Stimulated activated naive CD8-positive, alpha-beta T cell treated with anti-CD3 and anti-CD28 coated beads, Interleukin-15, Interleukin-2, amounts not matched to agents 100 ng/mL and 50 ng/mL, for 24 hours (primary cell): ENCODE data around the gene PCDH10.
"Not testable (repeated sequence)": the region's sequence is repeated elsewhere in the genome, so short reads cannot be mapped to it uniquely, and the experiment has no call there.

ENCODE experiments used
- H3K27ac Mint-ChIP-seq: one replicate; pipeline ENCODE4 v1.8.0; 2021; ENCODE audit warnings: mild to moderate bottlenecking, mixed read lengths
- H3K27me3 Mint-ChIP-seq: one replicate; pipeline ENCODE4 v1.8.0; 2021; ENCODE audit warnings: mixed read lengths
- H3K36me3 Mint-ChIP-seq: one replicate; pipeline ENCODE4 v1.8.0; 2021; ENCODE audit warnings: low read depth, mixed read lengths
- H3K4me1 Mint-ChIP-seq: one replicate; pipeline ENCODE4 v1.8.0; 2021; ENCODE audit warnings: low read depth, mixed read lengths
- H3K4me3 Mint-ChIP-seq: one replicate; pipeline ENCODE4 v1.8.0; 2021; ENCODE audit warnings: mild to moderate bottlenecking, mixed read lengths
- H3K9me3 Mint-ChIP-seq: one replicate; pipeline ENCODE4 v1.8.0; 2021; ENCODE audit warnings: mixed read lengths

The PCDH10 gene

DNA sequence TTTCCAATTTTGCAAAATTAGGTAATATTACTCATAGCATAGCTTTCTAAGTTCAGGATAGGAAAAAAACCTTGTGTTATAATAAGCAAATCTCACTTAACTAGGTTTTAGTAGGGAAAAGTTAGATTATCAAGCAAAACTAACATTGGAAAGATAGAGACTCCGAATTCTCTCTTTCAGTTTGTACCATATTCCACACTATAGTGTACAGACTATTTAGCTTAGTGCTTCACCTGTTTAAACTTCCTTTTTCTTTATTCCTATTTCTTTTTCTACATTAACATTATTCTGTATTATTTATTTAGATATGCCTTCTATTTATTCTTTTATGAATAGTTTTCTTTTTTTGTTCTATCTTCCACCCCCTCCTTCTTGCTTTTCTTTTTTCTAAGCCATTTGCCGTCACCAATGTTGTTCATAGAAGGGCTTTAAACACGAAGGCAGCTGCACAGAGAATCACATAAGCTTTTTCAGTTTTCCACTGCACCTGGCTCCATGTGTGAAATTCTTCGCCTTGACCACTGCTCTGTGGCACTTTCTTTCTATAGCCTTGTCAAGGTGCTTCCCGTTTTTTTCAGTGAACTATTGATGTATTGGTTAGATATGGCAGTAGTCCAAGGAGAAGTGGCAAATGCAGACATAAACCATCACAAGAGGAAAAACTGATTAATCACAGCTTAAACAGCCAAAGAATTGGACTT is 8.5 kb downstream of the PCDH10 start:
- Mint-ChIP-seq H3K4me1 (peaks cover 4% of the 10 kb centered on the region), H3K4me3 (no peak overlapping the region), H3K27me3 (peaks cover 28% of the 10 kb centered on the region), H3K36me3 (no peaks in the 10 kb centered on the region), H3K27ac (no peak overlapping the region), H3K9me3 (no peaks in the 10 kb centered on the region)

DNA sequence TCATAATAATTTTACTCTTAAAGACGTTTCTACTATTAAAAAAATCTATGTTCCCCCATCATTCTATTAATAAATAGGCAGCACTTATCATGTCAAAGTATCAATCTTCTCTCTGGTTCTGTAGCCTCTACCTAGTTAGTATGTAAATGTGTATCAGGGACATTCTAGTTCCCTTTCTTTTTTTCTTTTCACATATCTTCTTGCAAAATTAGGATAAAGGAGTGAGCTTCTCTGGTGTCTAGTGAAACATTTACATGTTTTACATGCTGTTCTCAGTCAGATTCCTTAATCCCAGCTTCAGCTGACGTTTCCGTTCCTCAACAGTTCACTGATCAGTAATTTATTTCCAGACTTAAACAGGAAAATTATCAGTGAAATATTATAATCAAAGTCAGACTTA is 11.8 kb downstream of the PCDH10 start:
- no peaks in the 10 kb centered on the region for H3K36me3 Mint-ChIP-seq
- H3K27me3 Mint-ChIP-seq = peaks cover 4% of the 10 kb centered on the region
- no peaks in the 10 kb centered on the region for H3K4me1 Mint-ChIP-seq
- no peak overlapping the region for H3K27ac Mint-ChIP-seq
- H3K4me3 Mint-ChIP-seq = no peak overlapping the region
- H3K9me3 Mint-ChIP-seq = no peaks in the 10 kb centered on the region

DNA sequence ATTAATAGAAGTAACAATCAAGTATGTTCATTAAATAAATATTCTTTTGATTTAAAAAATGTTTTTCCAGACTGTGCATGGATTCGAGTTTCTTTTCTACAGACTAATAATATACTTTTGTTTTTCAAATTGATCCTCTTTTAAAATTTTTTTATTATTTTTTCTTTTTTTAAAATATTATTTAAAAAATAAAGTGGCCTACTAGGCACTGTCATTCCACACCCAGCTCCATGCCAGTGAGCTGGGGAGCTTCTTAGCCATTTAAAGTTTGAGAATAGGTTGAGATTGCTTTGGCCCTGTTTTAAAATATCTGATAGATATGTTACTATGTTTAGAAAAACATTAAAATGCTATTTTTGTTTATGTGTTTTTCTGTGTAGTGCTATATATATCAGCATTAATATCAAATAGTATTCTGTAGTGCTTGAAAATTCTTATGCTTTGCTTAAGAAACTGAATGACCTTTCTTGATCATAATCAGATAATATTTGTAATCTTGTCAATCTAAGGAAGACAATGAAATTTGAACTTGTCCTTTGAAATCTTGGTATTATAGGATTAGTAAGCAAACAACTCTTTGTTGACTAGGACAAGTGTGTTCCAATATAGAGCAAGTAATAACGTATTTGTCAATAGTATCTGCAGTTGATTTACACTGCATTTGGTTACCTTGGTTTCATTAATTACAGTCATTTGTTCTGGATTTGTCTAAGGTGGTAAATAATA is 12.6 kb downstream of the PCDH10 start:
- H3K4me3 Mint-ChIP-seq = no peak overlapping the region
- peaks cover under 1% of the 10 kb centered on the region for H3K27me3 Mint-ChIP-seq
- H3K9me3 Mint-ChIP-seq = no peaks in the 10 kb centered on the region
- no peaks in the 10 kb centered on the region for H3K36me3 Mint-ChIP-seq
- no peaks in the 10 kb centered on the region for H3K4me1 Mint-ChIP-seq
- no peak overlapping the region for H3K27ac Mint-ChIP-seq

DNA sequence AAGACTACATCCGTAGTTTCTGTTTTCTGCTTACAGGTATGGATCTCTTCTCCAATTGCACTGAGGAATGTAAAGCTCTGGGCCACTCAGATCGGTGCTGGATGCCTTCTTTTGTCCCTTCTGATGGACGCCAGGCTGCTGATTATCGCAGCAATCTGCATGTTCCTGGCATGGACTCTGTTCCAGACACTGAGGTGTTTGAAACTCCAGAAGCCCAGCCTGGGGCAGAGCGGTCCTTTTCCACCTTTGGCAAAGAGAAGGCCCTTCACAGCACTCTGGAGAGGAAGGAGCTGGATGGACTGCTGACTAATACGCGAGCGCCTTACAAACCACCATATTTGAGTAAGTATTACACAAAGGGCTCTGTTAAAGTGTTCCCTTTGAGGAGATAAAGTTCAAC is 13.8 kb downstream of the PCDH10 start:
- H3K36me3 Mint-ChIP-seq = no peaks in the 10 kb centered on the region
- no peaks in the 10 kb centered on the region for H3K27me3 Mint-ChIP-seq
- no peak overlapping the region for H3K4me3 Mint-ChIP-seq
- no peak overlapping the region for H3K27ac Mint-ChIP-seq
- H3K4me1 Mint-ChIP-seq = no peaks in the 10 kb centered on the region
- H3K9me3 Mint-ChIP-seq = no peaks in the 10 kb centered on the region

DNA sequence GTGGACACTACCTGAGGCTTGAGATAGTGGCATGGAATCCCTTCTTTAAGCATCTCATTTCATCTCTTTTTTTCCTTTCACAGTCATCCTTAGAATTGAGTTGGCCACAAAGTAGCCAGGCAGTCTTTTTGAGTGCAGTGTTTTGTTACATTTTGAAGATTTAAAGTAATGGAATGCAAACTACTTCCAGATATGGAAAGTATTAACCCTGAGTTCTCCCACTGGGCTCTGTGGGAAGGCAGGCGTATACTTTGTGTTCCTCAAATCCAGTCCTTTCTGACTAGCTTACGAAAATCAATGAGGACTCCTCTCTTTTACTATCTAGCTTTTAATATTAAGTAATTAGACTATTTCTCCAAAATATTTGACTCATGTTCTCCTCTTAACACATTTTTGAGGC is 29.9 kb downstream of the PCDH10 start:
- Mint-ChIP-seq H3K27me3 (no peaks in the 10 kb centered on the region), H3K4me1 (no peaks in the 10 kb centered on the region), H3K9me3 (no peaks in the 10 kb centered on the region), H3K4me3 (no peak overlapping the region), H3K36me3 (no peaks in the 10 kb centered on the region), H3K27ac (no peak overlapping the region)

DNA sequence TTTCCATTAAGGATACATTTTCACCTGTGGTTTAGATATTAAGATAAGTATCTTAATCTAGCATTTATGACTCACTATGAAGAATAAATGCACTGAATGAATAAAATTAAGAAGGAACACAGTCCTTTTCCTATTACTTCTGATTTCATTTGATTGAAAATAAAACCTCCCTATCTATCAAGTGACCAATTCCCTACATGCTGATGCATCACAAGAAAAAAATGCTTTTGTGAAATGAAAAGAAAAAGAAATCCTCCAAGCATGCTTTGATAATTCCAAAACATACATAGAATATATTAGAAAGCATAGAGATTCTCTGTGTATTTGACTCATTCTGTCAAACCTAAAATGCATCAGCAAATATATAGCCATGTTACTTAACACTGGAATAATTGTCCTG is 37.1 kb downstream of the PCDH10 start:
- Mint-ChIP-seq H3K4me3 (no peak overlapping the region), H3K4me1 (no peaks in the 10 kb centered on the region), H3K36me3 (no peaks in the 10 kb centered on the region), H3K27me3 (no peaks in the 10 kb centered on the region), H3K27ac (no peak overlapping the region), H3K9me3 (no peaks in the 10 kb centered on the region)

DNA sequence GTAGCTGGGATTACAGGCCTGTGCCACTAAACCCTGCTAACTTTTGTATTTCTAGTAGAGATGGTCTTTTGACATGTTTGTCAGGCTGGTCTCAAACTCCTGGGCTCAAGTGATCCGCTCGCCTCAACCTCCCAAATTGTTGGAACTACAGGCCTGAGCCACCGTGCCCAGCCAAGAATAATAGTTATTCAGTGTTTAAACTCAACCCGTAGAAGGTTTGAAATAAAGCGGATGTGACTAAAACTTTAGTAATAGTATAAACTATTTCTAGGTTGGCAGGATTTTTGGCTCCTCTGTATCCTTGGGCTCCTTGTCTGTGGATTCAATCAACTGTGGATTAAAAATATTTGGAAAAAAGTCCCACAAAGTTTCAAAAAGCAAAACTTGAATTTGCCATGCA is 37.8 kb downstream of the PCDH10 start:
- H3K4me1 Mint-ChIP-seq = no peaks in the 10 kb centered on the region
- H3K4me3 Mint-ChIP-seq = no peak overlapping the region
- no peaks in the 10 kb centered on the region for H3K27me3 Mint-ChIP-seq
- no peak overlapping the region for H3K27ac Mint-ChIP-seq
- no peaks in the 10 kb centered on the region for H3K36me3 Mint-ChIP-seq
- no peaks in the 10 kb centered on the region for H3K9me3 Mint-ChIP-seq

DNA sequence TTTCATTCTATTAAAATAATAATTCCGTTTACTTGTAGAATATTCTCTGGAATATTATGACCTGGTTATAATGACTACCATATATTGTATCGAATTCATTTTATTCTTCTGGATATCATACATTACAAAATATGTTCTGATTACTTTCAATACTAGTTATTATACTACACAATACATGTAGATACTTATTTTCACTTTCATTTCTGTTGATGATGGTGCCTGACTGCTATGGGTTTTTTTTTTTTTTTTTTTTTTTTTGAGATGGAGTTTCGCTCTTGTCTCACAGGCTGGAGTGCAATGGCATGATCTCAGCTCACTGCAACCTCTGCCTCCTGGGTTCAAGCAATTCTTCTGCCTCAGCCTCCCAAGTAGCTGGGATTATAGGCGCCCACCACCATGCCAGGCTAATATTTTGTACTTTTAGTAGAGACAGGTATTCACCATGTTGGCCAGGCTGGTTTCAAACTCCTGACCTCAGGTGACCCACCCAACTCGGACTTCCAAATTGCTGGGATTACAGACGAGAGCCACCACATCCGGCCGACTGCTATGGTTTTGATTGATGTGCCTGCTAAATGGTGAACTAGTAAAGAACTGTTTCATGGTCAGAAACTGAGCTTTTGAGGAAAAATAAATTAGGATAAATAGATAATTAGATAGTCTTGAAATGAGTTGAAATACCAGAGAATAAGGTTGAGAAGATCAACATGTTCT is 39.5 kb downstream of the PCDH10 start:
- Mint-ChIP-seq H3K27ac (no peak overlapping the region), H3K9me3 (no peaks in the 10 kb centered on the region), H3K27me3 (no peaks in the 10 kb centered on the region), H3K36me3 (no peaks in the 10 kb centered on the region), H3K4me1 (no peaks in the 10 kb centered on the region), H3K4me3 (no peak overlapping the region)

DNA sequence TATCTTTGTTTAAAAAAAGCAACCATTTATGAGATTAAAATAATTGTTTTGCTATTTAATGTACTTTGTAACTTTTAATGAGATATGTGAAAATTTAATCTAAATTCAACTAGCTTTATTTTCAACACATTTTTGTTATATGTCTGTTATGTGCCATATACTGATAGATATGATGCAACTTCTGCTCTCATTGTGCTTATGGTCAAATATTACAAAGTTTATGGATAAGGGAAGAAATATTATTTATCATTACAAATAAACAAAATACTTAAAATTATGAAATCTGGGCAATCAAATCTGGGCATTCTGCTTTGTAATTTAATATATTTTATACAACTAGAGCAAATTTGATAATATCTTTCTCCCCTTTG is 40.0 kb downstream of the PCDH10 start:
- Mint-ChIP-seq H3K36me3 (no peaks in the 10 kb centered on the region), H3K4me1 (no peaks in the 10 kb centered on the region)

DNA sequence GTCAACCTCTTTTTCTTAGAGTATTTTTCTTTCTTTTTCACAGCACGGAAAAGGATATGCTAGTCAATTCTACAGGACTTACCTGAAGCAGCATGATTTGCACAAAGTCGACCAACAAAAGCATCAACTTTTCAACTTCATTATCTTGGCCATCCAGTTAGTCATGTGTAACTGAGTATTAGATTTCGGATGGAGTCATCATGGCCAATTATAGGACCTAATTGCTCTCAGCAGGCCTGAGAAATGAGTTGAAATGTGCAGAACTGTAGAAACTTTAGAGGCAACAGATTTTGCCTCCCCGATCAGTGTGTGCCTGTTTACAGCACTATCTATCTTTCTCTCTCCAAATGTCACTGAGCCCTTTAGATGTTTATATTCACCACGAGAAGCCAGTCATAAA is 41.0 kb downstream of the PCDH10 start:
- Mint-ChIP-seq H3K27ac (no peak overlapping the region), H3K4me1 (no peaks in the 10 kb centered on the region), H3K9me3 (peaks cover 1% of the 10 kb centered on the region), H3K4me3 (no peak overlapping the region), H3K27me3 (no peaks in the 10 kb centered on the region), H3K36me3 (no peaks in the 10 kb centered on the region)

More for the DNA sequence above, 40.0 kb downstream of the PCDH10 start:
- Mint-ChIP-seq H3K27ac (no peak overlapping the region), H3K4me3 (no peak overlapping the region), H3K9me3 (no peaks in the 10 kb centered on the region), H3K27me3 (no peaks in the 10 kb centered on the region)

DNA sequence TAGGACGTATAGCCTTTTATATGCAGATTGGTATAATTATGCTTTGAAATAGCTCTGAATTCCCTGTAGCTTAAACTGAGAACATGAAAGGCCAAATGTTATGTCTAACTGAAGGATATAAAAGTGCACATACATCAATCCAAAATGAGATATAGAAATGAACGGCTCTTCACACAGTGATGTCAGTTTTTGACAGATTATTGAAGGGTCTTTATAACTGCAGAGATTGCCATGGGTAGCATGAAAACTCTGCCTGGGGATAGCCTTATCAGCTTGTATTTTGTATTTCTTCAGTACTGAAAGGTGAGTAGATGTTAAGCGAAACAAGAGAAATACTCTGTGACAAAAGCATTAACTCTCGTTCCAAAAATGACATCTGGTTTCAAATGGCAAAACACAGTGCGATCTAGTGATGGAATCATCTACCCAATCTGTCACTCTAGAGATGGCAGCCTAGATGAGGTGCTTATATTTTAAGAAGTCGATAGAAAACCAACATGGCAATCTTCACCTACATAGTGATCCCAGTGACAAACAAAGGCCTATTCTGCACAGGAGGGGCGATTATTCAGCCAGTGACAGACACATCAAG is 59.7 kb downstream of the PCDH10 start:
- Mint-ChIP-seq H3K36me3 (no peaks in the 10 kb centered on the region), H3K9me3 (peaks cover 3% of the 10 kb centered on the region), H3K27me3 (no peaks in the 10 kb centered on the region), H3K4me3 (no peak overlapping the region), H3K4me1 (no peaks in the 10 kb centered on the region), H3K27ac (no peak overlapping the region)

DNA sequence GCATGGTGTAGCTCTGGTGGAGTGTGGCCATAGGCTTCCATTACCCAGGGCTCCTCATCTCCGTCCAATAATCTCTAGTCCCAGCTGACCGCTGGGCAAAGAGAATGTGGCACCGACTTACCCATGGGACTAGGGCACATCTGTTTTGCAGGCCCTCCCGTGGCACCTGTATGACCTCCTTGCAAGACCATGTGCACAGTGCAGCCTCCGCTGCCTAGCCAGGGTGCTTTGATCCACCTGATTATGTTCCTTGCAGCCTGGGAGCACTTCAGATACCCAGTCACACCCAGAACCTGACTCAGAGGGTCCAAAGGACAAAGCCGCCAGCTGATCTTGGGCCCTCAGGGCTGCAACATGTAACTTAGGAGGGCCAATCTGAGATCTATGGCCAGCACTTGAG is 84.8 kb downstream of the PCDH10 start:
- no peaks in the 10 kb centered on the region for H3K36me3 Mint-ChIP-seq
- H3K27me3 Mint-ChIP-seq = no peaks in the 10 kb centered on the region
- no peaks in the 10 kb centered on the region for H3K4me1 Mint-ChIP-seq
- H3K4me3 Mint-ChIP-seq = no peak overlapping the region
- H3K9me3 Mint-ChIP-seq = no peaks in the 10 kb centered on the region
- H3K27ac Mint-ChIP-seq = no peak overlapping the region

DNA sequence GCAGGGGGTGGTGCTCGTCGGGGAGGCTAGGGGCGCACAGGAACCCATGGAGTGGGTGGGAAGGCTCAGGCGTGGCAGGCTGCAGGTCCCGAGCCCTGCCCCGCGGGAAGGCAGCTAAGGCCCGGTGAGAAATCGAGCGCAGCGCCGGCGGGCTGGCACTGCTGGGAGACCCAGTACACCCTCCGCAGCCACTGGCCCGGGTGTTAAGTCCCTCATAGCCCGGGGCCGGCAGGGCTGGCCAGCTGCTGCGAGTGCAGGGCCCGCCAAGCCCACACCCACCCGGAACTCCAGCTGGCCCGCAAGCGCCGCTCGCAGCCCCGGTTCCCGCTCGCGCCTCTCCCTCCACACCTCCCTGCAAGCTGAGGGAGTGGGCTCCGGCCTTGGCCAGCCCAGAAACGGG is 91.4 kb downstream of the PCDH10 start:
- H3K36me3 Mint-ChIP-seq, H3K27ac Mint-ChIP-seq, H3K27me3 Mint-ChIP-seq, H3K9me3 Mint-ChIP-seq, H3K4me3 Mint-ChIP-seq, H3K4me1 Mint-ChIP-seq: not testable (repeated sequence)
